NCI-H510A (cell line): ENCODE results near the gene ALG6.

Experiments
- DNase-seq: peaks from one replicate; lab custom pipeline; 2025; lab: John Stamatoyannopoulos, UW

The ALG6 gene

DNA sequence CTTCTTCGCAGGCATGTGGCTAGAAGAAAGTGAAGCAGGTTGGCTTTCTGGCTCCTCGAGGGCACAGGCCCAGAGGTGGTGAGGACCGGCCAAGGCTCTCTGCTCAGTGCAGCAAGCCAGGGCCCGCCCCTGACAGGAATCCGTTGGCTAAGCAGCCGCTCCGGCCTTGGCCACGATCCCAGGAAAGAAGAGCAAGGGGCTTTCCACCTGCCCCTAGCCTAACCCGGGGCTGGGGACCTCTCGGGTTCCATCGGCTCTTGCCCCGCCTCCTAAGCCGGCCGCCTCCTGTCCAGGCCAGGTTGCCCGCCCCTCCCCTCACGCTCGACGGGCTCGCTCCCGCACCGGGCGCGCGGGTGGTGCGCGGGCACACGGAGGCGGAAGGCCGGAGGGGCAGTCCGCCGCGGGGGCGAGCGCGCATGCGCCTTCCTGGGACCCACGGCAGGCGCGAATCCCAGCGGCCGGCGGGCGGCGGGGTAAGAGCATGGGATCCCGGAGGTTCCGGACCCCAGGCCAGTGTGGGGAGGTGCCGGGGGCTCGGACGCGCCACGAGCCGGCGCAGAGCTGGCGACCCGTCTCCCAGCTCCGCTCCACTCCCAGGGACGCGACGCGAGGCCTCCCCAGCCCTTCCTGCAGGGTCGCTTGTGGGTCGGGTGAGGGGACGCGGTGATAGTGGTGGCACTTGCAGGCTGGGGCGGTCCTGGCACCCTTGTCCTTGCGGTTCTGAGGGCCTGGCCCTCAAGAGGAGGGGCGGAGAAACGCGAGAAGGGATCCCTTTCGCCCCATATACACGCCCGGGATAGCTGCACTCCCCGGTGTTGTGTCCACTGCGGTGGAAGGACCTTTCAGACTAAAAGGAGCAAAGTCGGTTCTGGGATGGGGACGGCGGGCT is at the start of gene ALG6:
TSS of gene ALG6 (plus strand) at position 413 of the 889 bp plus-strand sequence. CDS start 3,351 bp downstream, outside the sequence.
- DNase-seq = peak; percentile 97

DNA sequence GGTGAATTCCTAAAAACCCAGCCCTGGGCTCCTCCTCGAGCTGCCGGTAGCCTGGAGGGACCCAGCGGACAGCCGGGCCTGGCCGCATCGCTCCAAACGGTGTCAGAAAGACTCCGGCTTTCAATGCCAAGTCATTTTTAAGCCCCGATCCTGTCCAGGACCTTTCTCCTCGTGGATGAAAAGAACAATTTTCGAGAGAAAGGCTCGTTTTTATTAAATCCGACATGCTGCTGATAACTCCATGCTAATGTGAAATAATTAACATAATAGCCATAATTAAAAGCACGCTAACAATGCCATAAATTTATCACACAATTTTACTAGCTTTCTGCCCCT is 49.6 kb upstream of the ALG6 start:
- no peak for DNase-seq

DNA sequence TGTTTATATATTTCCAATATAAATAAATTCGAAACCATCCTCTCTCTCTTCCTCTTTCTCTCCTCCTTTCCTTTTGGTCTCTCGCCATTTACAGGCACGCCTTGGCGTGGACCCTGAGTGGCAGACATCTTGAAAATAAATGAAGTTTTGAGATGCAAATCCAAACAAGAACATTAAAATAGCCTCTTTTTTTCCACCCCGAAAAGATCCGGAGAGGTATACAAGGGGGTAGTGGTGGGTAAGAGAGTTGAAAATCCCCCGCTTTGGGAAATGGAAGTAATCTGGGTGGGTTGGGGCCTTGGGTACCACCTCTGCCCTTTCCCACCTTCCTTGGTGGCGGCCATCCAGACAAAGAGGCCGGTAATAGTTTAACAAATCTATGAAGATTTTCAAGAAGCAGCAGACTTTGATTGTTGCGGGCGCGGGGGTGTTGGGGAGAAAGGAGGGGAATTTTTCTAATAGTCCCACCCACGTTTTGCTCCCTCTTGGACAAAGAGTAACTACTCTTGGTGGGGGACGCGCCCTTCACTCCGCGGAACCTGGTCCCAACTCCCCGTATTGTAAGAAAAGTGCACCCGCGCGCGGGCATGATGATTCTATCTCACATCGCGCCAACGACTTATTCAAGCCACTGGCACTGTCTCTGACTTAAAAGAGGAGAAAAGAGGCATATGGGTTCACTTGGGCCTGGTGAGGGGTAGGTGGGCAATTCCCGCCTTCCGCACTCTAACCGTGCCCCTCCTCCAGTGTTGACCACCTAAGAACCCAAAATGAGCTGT is 49.0 kb upstream of the ALG6 start:
- no peak for DNase-seq

DNA sequence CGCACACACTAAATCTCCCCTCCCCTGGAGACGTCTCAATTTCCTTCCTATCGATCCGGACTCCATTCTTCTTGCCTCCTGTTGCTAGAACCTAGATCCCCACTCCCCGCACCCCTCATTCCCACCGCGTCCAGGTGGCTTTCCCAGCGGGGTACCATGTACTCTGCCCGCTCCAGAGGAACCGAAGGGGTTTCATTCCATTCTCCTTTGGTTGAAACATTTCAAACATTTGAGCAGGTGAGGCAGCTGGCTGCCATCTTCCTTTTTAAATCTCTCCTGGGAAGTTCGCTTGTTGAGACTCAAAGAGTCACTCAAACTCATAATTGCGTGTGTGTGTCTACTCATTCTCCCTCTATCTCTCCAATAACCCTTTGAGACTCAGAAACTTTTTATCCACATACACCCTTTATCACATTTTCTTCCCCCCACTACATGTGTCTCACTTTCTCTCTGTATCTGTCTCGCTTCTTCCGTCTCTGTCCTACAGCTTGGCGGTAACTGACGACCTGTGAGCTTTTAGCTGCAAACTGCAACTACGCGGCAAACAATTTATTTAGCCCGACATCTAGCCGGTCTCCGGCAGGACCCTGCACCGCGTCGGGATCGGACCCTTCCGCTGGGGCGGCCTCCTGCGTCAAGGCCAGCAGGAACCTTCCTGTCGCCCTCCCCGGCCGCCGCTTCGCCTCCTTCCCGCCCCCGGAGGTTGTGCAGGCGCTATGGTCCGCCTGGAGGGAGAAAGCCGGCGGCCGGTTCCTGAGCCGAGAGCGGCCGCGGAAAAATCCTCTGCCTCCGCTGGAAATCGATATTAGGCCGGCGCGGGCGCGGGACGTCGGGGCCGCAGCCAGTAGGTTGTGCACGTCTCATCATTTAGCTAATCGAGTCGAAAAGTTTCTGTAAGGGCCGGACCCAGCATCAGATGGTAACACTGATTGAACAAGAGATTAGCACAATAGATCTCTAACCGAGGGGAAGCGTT is 48.1 kb upstream of the ALG6 start:
- no peak for DNase-seq

DNA sequence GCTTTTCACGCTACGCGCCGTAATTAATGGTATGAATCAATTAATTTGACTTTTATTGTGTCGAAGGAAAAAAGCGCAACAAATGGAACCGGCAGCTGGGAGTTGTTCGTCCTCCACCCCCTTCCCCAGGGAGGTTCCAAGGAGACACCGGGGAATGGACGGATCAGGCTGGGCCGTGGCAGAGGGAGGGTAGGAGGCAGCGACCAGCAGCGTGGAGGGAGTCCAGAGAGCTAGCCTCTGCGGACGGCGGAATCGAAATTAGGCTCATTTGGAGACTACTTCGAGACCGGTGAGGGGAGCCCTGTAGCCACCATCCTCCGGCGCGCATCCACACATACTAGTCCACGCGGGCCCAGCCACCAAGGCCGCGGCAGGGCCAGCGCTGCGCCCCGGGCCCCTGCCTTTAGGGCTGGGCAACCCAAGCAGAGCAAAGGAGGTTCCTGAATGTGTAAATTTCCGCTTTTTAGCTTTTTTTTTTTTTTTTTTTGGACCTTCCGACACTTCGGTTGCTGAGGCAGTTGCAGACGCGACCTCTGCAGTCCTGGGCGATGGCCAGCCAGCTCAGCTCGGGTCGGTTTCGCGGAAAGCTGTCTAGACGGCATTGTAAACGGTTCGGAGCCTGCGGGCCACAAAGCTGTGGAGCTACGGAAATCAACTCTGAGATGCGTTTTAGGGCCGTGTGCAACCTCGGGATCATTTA is 47.3 kb upstream of the ALG6 start:
- DNase-seq = no peak

DNA sequence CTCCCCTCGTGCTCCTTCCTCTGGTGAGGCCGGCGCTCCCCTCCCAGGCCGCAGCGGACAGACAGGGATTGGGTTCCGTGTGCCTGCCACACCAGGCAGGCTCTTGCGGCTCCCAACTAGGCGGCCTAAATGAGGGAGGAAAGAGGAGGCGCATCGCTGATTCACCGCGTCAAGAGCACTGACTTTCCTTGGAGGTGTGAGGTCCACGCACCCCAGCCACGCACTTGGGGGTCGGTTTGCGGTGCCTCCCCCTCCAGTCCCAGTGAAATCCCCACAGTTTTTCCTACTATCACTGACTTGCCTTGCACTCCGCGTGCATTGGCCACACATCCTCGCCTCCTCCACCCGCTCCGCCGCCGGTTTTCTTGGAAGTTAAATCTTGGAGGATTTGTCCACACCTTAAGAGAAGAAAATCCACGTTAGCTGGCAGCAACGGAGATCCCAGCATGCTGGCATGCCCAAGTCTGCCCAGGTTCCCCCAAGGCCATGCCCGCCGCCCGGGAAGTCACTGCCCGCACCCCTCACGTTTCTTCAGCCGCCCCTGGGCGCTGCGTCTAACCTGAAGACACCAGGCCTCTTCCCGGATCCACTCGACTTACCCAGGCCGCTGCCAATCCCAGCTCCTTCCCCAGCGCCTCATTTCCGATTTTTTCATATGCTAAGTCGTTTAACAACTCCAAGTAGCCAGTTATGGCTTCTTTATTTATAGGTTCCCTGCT is 46.2 kb upstream of the ALG6 start:
- DNase-seq = no peak

DNA sequence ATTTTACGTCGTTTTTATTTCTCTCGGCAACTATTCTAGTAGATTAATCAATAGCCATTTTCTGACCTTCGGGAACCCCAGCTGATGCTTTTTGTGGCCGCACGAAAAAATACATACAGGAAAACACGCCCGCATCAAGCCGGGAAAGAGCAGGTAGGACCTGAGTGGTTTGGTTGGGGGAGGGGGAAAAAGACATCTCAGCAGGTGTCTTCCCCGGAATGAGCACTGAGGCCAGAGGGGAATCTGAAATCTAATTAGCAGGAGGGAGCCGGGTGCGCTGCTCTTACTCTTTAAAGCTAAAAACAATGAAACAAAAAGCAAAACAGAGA is 45.7 kb upstream of the ALG6 start:
- DNase-seq = no peak

DNA sequence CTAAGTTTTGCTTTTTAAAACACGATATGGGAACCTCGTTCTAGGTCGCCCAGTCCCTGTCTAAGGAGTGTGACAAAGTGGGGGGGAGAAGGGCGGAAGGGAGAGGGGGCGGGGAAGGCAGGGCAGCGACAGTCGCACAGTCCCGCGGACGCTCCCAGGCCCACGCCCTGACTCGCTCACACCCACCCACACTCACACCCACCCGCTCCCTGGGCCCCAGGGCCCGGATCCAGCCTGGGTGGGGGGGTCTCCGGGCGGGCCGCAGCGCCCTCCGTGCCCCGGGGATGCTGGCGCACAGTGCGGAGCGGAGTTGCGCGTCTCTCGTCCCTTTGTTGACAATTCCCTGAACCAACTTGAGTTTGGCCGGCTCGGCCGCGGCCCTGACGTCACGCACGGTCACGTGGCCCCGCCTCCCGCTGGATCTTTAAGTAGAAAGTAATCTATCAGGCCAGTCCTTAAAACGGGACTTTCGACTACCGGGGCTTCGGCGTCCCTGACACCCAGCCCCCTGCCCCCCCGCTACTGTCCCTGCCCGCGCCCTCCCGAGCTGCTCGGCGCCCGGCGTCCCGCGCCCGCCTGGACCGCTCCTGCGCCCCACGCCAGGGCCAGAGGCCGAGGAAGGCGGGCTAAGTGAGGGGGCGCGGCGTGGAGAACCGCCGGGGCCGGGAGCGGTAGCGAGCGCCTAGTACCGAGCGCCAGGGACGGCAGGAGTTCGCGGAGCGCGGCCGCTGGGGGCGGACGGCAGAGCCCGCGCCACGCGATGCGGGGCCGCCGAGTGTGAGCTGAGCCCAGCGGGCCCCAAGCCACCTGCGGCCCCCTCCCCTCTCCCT is 45.1 kb upstream of the ALG6 start, which contains the start of gene FOXD3:
TSS of gene FOXD3 (plus strand) at position 454 of the 830 bp plus-strand sequence. CDS start 492 bp downstream, outside the sequence.
- peak; percentile 63 for DNase-seq

DNA sequence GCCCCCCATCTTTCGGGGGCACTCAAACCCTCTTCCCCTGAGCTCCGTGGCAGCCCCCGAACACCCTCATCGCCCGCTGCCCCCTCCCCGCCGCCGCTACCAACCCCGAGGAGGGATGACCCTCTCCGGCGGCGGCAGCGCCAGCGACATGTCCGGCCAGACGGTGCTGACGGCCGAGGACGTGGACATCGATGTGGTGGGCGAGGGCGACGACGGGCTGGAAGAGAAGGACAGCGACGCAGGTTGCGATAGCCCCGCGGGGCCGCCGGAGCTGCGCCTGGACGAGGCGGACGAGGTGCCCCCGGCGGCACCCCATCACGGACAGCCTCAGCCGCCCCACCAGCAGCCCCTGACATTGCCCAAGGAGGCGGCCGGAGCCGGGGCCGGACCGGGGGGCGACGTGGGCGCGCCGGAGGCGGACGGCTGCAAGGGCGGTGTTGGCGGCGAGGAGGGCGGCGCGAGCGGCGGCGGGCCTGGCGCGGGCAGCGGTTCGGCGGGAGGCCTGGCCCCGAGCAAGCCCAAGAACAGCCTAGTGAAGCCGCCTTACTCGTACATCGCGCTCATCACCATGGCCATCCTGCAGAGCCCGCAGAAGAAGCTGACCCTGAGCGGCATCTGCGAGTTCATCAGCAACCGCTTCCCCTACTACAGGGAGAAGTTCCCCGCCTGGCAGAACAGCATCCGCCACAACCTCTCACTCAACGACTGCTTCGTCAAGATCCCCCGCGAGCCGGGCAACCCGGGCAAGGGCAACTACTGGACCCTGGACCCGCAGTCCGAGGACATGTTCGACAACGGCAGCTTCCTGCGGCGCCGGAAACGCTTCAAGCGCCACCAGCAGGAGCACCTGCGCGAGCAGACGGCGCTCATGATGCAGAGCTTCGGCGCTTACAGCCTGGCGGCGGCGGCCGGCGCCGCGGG is 44.2 kb upstream of the ALG6 start:
- peak; percentile 54 for DNase-seq

DNA sequence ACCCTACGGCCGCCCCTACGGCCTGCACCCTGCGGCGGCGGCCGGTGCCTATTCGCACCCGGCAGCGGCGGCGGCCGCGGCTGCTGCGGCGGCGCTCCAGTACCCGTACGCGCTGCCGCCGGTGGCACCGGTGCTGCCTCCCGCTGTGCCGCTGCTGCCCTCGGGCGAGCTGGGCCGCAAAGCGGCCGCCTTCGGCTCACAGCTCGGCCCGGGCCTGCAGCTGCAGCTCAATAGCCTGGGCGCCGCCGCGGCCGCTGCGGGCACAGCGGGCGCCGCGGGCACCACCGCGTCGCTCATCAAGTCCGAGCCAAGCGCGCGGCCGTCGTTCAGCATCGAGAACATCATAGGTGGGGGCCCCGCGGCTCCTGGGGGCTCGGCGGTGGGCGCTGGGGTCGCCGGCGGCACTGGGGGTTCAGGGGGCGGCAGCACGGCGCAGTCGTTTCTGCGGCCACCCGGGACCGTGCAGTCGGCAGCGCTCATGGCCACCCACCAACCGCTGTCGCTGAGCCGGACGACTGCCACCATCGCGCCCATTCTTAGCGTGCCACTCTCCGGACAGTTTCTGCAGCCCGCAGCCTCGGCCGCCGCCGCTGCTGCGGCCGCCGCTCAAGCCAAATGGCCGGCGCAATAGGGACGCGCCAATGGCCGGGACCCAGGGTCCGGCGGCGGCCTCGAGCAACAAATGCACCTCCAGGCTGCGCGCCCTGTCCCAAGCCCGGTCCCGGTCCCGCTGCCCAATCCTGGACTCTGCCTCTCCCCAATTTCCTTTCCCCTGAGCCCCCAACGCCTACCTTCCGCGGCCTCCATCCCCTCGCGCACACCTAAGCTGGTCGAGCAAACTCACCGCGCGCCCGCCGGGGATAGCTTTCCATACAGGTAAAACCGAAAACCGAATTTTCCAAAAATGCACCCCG is 43.3 kb upstream of the ALG6 start:
- DNase-seq = no peak

DNA sequence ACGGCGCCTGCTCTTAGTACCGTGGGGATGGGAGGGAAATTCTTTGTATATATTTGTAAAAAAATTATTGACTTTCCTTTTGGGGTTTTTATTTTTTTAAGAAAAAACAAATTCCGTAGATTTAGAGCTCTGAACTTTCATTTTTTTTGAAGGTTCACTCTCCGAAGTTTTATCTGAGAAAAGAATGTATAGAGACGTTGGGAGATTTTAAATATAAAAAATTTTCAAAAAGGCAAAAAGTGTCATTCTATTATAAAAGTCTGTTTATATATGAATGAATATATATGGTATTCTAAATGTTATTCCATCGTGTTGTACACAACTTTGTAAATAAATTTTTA is 42.7 kb upstream of the ALG6 start:
- DNase-seq = no peak

DNA sequence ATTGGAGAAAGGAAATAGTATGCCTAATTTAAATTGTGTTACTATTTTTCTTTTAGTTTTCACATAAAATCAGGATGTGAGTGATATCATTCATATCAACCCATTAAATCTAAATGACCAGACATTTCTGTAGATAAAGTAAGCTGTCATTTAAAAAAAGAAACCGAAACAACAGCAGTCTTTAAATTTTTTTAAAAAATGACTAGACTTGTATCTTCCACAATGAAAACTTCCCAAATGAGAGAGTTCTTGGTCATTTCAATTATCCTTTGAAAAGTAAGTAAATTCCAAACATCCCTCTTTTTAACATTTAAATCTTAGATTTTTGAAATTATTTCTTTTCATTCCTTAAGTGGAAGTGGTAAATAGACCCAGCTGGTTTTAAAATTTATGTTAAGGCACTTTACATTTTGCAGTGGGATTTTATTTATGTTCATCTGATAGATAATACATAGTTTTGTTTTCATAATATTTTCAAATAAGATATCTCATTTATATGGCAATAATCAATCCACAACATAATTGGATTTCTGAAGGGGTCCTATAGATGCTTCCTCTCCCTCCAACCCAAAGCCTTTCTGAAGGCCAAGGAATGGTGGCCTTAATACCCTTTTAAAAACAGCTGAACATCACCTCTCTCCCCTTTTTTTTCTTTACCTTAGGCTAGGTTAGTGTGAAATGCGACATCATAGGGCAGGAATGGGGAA is 42.0 kb upstream of the ALG6 start:
- DNase-seq = no peak

DNA sequence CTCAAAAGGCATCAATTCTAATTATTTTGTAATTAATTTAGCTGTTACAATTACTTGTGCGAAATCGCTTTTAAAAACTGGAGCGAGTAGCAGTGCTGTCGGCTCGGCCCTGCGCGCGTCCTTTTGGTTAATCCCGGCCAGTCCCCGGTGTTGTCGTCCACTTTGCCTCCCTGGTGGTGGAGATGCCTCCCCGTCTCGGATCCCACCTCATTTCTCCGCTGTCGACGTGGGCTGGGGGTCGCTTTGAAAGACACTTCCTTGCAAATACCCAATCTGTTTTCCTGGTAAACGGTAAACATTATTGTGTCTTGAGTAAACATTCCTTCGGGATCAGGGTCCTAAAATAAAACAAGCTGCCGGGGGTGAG is 41.3 kb upstream of the ALG6 start:
- no peak for DNase-seq

DNA sequence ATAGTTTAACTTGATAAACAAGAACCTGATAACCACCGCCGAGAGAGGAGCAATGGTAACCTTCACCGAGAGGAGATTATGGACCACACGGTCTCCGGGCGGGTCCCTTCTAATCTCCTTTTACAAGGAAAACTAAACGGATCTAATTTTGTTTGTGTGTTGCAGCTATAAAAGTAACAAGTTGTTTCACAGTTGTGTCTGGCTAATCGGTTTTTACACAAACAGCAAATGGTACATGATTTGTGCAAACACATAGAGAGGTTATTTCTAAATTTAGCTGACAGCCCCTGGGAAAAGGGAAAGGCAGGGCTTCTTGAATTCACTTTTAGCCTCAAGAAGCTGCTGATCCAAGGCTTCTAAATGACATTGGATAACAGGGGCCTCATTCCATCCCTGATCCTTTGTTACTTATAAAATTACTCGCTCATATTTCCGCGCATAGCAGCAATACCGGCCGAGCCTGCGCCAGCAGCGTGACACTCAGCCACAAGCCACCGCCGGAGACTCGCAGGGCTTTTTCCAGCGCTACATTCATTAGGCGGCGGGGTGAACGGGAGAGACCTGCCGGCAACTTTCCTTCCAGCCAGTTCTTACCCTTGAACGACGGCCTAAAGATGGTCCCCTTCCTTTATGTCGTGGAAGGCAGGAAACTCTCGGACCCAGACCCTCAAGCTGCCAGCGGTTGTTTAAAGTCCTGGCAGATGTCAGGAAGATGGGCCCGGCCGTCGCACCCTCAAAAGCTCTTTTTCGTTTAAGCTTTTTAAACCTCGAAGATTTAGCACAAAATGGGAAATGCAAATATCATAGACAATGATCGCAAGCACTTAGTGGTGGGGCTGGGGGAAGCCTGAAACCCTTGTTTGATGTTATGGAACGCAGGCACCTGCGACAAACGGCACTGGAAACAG is 40.7 kb upstream of the ALG6 start:
- DNase-seq = no peak

DNA sequence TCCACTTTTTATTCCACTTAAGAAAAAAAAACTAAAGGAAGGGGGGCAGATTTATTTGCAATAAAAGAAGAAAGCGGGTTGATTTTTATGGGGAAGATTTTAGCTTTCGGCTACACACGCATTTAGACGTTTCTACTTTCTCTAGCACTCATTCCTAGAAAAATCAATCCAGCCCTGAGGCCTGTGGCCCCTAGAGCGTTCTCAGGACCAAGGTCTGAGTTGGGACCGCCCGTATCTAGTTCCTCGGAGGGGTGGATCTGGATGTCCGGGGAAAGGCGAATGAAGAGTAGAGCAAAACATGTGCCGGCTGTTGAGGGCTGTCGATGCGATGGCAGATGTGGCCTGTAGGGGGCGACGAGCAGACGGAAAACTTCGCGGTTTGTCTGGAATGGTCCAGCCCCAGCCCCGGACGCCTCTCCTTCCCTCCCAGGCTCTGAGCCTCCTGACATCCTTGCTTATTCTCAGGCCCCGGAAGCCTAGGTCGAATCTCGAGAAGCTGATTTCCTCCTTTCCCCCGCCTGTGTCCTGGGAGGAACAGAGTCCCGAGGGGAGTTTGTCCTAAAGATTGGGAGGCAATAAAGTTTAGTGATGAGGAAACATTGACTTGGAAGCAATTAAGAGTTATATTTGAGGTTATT is 39.9 kb upstream of the ALG6 start:
- peak; percentile 59 for DNase-seq

DNA sequence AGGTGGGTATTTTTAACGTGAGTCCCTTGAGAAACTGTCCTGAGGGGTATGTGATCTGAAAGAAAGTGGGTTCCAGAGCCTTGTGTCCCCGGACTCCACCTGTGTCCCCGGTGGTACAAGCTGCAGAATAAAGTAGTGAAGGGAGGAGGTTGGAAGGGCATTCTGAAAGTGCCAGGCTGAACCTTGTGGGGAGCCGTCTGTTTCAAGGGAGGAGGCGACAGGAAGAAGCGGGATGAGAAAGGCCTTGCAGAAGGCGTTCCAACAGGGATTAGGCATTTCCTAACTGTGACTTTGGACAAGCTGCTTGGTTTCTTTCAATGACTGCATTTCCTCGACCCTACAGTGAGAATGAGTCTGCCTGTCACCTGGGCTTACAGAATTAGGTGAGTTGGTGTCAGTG is 39.3 kb upstream of the ALG6 start:
- DNase-seq = no peak
